Measurements from ENCODE around the gene BCAS4. TPM values are rescaled to one million over a fixed set of nuclear protein-coding genes. Genes with fewer than 3 reads are reported as not detected.
A peak's percentile ranks its signal among the peaks of the same experiment; 100 is the strongest.
"Not testable (repeated sequence)": the region's sequence is repeated elsewhere in the genome, so short reads cannot be mapped to it uniquely, and the experiment has no call there.

The BCAS4 gene
- total RNA-seq, 2 experiments from 2014 or later, result 37.6 to 44.8 TPM

DNA sequence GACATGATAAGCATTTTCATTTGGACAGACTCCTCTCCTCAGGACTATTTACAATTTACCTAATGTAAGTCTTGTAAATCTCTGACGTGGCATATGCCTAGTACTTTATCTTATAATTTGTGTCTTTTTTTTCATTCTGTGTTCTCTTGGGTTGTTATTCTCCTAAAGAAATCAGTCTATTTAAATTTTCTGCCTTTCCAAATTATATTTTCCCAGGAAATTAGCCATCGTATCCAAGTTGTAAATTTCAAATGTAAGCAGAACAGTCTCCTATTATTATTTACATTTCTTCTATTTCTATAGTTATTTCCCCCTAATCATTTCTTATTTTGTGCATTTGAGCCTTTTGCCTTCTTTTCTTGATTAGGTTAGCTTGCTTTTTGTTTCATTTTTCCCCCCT lies 17.5 kb upstream of the BCAS4 start:
- Mint-ChIP-seq H3K36me3 (no peaks in the 10 kb centered on the region), H3K4me3 (no peak overlapping the region), H3K27me3 (peaks cover 12% of the 10 kb centered on the region), H3K4me1 (peaks cover 2% of the 10 kb centered on the region), H3K27ac (no peak overlapping the region), H3K9me3 (ENCODE audit: low read depth) (no peaks in the 10 kb centered on the region)
- ATAC-seq (no peak), DNase-seq (no peak)
- CTCF ChIA-PET, result interaction anchor here (0.8 to 1.3 kb wide), 3 partner anchors 13 to 24 kb away, joined by 3 read pairs; no protein-coding TSS in a partner anchor

GRCh38 chr20:50778994-50779393 lies 15.9 kb upstream of the BCAS4 start:
- CTCF ChIA-PET, result interaction anchor here (0.7 to 3.3 kb wide), 3 partner anchors 9 to 16 kb away, joined by 3 to 16 read pairs (median 4); partner anchors contain the start of gene BCAS4
- H3K9me3 Mint-ChIP-seq (ENCODE audit: low read depth); H3K27ac Mint-ChIP-seq; DNase-seq; H3K4me3 Mint-ChIP-seq; H3K36me3 Mint-ChIP-seq; H3K4me1 Mint-ChIP-seq; ATAC-seq: not testable (repeated sequence)
- H3K27me3 Mint-ChIP-seq, result peaks cover 12% of the 10 kb centered on the region

DNA sequence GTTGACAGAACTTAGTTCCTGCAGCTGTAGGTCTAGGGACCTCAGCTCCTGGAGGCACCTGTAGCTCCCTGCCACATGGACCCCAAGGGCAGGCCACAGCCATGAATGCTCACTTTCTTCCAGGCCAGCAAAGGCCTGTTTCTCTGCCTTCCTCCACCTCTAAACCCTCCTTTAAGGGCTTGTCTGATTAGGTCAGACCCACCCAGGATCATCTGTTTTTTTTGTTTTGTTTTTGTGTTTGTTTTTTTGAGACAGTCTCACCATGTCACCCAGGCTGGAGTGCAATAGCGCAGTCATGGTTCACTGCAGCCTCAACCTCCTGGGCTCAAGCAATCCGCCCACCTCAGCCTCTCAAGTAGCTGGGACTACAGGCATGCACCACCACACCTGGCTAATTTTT lies 11.5 kb upstream of the BCAS4 start:
- no peak for DNase-seq
- no peak overlapping the region for H3K27ac Mint-ChIP-seq
- H3K9me3 Mint-ChIP-seq (ENCODE audit: low read depth), result no peaks in the 10 kb centered on the region
- no peak overlapping the region for H3K4me3 Mint-ChIP-seq
- no peak for ATAC-seq
- peaks cover 12% of the 10 kb centered on the region for H3K27me3 Mint-ChIP-seq
- no peaks in the 10 kb centered on the region for H3K36me3 Mint-ChIP-seq
- CTCF ChIA-PET, result interaction anchor here (1.1 to 1.6 kb wide), 2 partner anchors 146 to 198 kb away, joined by 3 to 5 read pairs; no protein-coding TSS in a partner anchor
- no peaks in the 10 kb centered on the region for H3K4me1 Mint-ChIP-seq

DNA sequence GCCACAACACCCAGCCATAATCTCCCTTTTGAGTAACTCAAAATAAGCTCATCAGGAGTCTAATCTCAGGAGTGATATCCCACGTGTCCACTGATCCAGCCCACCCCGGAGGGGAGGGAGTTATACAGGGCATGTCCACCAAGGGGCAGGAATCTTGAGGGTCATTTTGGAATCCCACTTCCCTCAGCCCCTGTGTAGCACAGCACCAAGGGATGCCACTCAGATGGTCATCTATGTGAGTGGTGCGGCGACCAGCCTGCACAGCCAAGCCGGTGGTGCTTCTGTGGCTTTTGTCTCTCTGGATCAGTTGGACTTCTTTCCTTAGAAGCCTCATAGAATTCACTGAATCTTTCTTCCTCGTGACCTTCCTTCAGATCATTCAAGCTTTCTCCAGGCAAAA lies 11.0 kb upstream of the BCAS4 start:
- no peak overlapping the region for H3K27ac Mint-ChIP-seq
- no peaks in the 10 kb centered on the region for H3K4me1 Mint-ChIP-seq
- peaks cover 12% of the 10 kb centered on the region for H3K27me3 Mint-ChIP-seq
- CTCF ChIA-PET, result interaction anchor here (1.1 to 1.6 kb wide), 2 partner anchors 145 to 197 kb away, joined by 3 to 5 read pairs; no protein-coding TSS in a partner anchor
- no peaks in the 10 kb centered on the region for H3K36me3 Mint-ChIP-seq
- ATAC-seq (no peak), DNase-seq (no peak)
- H3K4me3 Mint-ChIP-seq, result no peak overlapping the region
- no peaks in the 10 kb centered on the region for H3K9me3 Mint-ChIP-seq (ENCODE audit: low read depth)

DNA sequence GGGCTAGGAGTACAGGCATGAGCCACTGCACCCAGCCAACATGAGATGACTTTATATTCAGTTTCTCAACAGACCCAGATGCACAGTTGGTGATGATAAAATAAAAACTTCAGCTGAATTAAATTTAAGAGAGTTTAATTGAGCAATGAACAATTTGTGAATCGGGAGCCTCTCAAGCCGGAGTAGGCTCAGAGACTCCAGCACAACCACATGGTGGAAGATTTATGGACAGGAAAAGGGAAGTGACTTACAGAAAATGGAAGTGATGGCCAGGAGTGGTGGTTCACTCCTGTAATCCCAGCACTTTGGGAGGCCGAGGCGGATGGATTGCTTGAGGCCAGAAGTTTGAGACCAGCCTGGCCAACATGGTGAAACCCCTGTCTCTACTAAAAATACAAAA lies 10.4 kb upstream of the BCAS4 start:
- H3K27ac Mint-ChIP-seq, result no peak overlapping the region
- DNase-seq (no peak), ATAC-seq (no peak)
- no peaks in the 10 kb centered on the region for H3K36me3 Mint-ChIP-seq
- peaks cover 7% of the 10 kb centered on the region for H3K27me3 Mint-ChIP-seq
- no peaks in the 10 kb centered on the region for H3K4me1 Mint-ChIP-seq
- H3K9me3 Mint-ChIP-seq (ENCODE audit: low read depth), result no peaks in the 10 kb centered on the region
- H3K4me3 Mint-ChIP-seq, result no peak overlapping the region
- CTCF ChIA-PET, result interaction anchor here (1.1 to 1.6 kb wide), 3 partner anchors 10 to 197 kb away, joined by 3 to 5 read pairs (median 4); partner anchors contain the start of gene BCAS4

- no peak for DNase-seq
- ATAC-seq, result no peak
- no peak overlapping the region for H3K27ac Mint-ChIP-seq
- no peaks in the 10 kb centered on the region for H3K9me3 Mint-ChIP-seq (ENCODE audit: low read depth)
- no peaks in the 10 kb centered on the region for H3K36me3 Mint-ChIP-seq
- peaks cover 2% of the 10 kb centered on the region for H3K27me3 Mint-ChIP-seq
- peaks cover 7% of the 10 kb centered on the region for H3K4me1 Mint-ChIP-seq
- no peak overlapping the region for H3K4me3 Mint-ChIP-seq
- CTCF ChIA-PET, result interaction anchor here (0.7 to 1.6 kb wide), 6 partner anchors 8 to 715 kb away, joined by 3 to 6 read pairs (median 4); partner anchors contain the start of genes ADNP and BCAS4
Measured at GRCh38 chr20:50786703-50787102, 8.2 kb upstream of the BCAS4 start.

DNA sequence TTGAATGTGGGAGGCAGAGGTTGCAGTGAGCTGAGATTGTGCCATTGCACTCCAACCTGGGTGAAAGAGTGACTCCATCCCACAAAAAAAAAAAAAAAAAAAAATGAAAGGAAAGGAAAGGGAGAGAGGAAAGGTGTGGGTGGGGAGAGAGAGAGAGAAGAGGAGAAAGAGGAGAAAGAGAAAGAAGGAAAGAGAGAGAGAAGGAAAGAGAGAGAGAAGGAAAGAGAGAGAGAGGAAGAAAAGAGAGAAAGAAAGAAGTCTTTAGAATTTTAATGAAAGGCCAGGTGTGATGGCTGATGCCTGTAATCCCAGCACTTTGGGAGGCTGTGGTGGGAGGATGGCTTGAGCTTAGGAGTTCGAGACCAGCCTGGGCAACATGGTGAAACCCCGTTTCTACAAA lies 7.7 kb upstream of the BCAS4 start:
- Mint-ChIP-seq H3K27ac (no peak overlapping the region), H3K27me3 (peaks cover 2% of the 10 kb centered on the region), H3K36me3 (no peaks in the 10 kb centered on the region), H3K4me1 (peaks cover 7% of the 10 kb centered on the region), H3K9me3 (ENCODE audit: low read depth) (no peaks in the 10 kb centered on the region), H3K4me3 (no peak overlapping the region)
- CTCF ChIA-PET, result interaction anchor here (0.7 to 1.6 kb wide), 4 partner anchors 8 to 438 kb away, joined by 3 to 6 read pairs (median 4); partner anchors contain the start of gene ADNP
- ATAC-seq, result no peak
- DNase-seq, result no peak

GRCh38 chr20:50788045-50788991 lies 6.5 kb upstream of the BCAS4 start:
- no peak for DNase-seq
- peaks cover 2% of the 10 kb centered on the region for H3K27me3 Mint-ChIP-seq
- no peak for ATAC-seq
- no peak overlapping the region for H3K4me3 Mint-ChIP-seq
- H3K9me3 Mint-ChIP-seq (ENCODE audit: low read depth), result no peaks in the 10 kb centered on the region
- CTCF ChIA-PET, result interaction anchor here (0.6 to 1.3 kb wide), 7 partner anchors 9 to 205 kb away, joined by 3 to 5 read pairs (median 3); no protein-coding TSS in a partner anchor
- no peaks in the 10 kb centered on the region for H3K36me3 Mint-ChIP-seq
- peaks cover 10% of the 10 kb centered on the region for H3K4me1 Mint-ChIP-seq
- no peak overlapping the region for H3K27ac Mint-ChIP-seq

DNA sequence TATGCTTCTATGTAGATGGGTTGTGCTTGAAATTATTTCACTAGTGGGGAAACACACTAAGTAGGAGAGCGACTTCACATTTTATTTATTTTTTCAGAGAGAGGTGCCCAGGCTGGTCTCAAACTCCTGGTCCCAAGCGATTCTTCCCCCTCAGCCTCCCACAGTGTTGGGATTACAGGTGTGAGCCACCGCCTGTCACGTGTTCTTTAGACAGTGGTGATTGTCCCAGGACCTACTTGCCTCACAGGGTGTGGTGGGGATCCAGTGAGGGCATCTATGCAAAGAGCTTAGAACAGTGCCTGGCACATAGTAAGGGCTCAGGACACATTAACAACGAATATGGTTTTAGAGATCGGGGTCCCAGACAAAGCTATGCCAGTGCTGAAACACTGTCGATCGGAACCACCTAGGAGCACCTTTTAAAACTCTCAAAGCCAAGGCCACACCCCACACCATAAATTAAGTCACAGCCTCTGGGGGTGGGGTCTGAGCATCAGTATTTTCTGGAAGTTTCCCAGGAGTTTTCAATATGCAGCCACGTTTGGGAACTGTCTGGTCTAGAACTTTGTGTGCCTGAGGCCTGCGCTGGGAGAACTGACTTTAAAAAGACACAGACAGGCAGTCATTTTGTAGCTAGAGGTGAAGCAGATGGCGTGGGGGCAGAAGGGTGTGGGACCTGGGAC lies 4.8 kb upstream of the BCAS4 start:
- ATAC-seq, result no peak
- Mint-ChIP-seq H3K4me3 (no peak overlapping the region), H3K27me3 (no peaks in the 10 kb centered on the region), H3K27ac (peak overlapping the region; percentile 64), H3K4me1 (peaks cover 14% of the 10 kb centered on the region), H3K9me3 (ENCODE audit: low read depth) (no peaks in the 10 kb centered on the region), H3K36me3 (no peaks in the 10 kb centered on the region)
- CTCF ChIA-PET, result interaction anchor here (0.6 to 7.3 kb wide), 32 partner anchors 8 to 667 kb away, joined by 3 to 350 read pairs (median 4); partner anchors contain the start of genes ADNP, DPM1 and MOCS3
- no peak for DNase-seq

- Mint-ChIP-seq H3K27me3 (no peaks in the 10 kb centered on the region), H3K9me3 (ENCODE audit: low read depth) (no peaks in the 10 kb centered on the region), H3K27ac (peak overlapping the region; percentile 83), H3K36me3 (no peaks in the 10 kb centered on the region), H3K4me3 (no peak overlapping the region), H3K4me1 (peaks cover 18% of the 10 kb centered on the region)
- CTCF ChIA-PET, result interaction anchor here (0.6 to 7.3 kb wide), 38 partner anchors 8 to 667 kb away, joined by 3 to 350 read pairs (median 4); partner anchors contain the start of genes ADNP, DPM1 and MOCS3
- peak; percentile 70 for ATAC-seq
- peak; percentile 91 for DNase-seq
Measured at GRCh38 chr20:50790651-50791277, 4.1 kb upstream of the BCAS4 start.

DNA sequence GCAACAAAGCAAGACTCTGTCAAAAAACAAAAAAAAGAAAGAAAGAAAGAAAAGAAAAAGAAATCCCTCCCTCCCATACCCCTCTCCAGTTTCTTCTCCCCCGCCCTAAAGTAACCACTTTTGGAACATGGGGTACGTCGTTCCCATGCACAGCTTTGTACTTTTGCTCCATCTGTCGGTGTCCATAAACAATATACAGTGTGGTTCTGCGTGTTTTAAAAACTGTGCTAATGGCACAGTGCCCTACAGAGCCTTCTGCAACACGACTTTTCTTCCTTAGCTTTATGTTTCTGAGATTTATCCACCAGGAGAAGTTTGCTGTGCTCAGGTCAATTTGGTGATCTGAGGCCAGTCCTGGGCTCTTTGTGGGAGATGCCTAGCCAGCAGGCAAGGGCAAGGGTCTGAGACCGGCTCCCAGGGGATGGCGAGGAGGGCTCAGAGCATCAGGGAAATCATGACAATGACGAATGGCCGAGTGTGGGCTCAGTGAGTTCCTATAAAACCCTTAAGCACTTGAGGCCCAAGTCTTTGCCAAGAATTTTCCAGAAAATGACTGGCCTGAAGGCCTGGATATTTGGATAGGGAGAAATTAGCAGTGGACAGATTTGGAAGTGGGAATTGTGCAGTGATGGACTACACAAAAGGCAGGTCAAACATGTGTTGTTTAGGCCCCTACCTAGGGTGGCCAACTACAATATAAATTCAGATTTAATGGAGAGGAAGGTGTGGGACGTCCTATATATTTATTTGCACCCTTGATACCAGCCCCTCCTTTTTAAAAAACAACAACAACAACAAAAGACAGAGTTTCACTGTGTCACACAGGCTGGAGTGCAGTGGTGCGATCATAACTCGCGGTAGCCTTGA lies 1.9 kb upstream of the BCAS4 start:
- Mint-ChIP-seq H3K4me3 (no peak overlapping the region), H3K9me3 (ENCODE audit: low read depth) (no peaks in the 10 kb centered on the region), H3K4me1 (peaks cover 27% of the 10 kb centered on the region), H3K27ac (peak overlapping the region; percentile 52), H3K27me3 (no peaks in the 10 kb centered on the region), H3K36me3 (peaks cover 3% of the 10 kb centered on the region)
- CTCF ChIA-PET, result interaction anchor here (0.6 to 7.3 kb wide), 24 partner anchors 10 to 517 kb away, joined by 3 to 350 read pairs (median 18); partner anchors contain the start of genes ADNP, DPM1 and MOCS3
- ATAC-seq (no peak), DNase-seq (no peak)

DNA sequence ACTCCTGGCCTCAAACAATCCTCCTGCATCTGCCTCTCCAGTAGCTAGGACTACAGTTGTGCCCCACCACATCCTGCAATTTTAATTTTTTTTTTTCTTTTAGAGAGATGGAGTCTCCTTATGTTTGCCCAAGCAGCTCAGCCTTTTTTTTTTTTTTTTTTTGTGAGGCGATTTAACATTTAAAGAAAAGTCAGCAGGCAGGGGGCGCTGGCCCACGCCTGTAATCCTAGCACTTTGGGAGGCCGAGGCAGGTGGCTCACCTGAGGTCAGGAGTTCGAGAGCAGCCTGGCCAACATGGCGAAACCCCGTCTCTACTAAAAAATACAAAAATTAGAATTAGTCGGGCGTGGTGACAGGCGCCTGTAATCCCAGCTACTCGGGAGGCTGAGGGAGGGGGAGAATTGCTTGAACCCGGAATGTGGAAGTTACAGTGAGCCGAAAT lies 1.3 kb upstream of the BCAS4 start:
- peak; percentile 73 for DNase-seq
- H3K36me3 Mint-ChIP-seq; ATAC-seq; H3K27me3 Mint-ChIP-seq; H3K9me3 Mint-ChIP-seq (ENCODE audit: low read depth): not testable (repeated sequence)
- CTCF ChIA-PET, result interaction anchor here (0.6 to 7.3 kb wide), 27 partner anchors 10 to 516 kb away, joined by 3 to 350 read pairs (median 10); partner anchors contain the start of genes ADNP, DPM1 and MOCS3
- peak overlapping the region; percentile 70 for H3K27ac Mint-ChIP-seq
- peak overlapping the region; percentile 49 for H3K4me3 Mint-ChIP-seq
- H3K4me1 Mint-ChIP-seq, result peaks cover 29% of the 10 kb centered on the region
